ENCODE data around the gene DMPK. TPM values are rescaled to one million over a fixed set of nuclear protein-coding genes. Genes with fewer than 3 reads are reported as not detected.
A peak's percentile ranks its signal among the peaks of the same experiment; 100 is the strongest.

DMPK gene
- total RNA-seq, 1 donor from 2014 or later, result 118 TPM

DNA sequence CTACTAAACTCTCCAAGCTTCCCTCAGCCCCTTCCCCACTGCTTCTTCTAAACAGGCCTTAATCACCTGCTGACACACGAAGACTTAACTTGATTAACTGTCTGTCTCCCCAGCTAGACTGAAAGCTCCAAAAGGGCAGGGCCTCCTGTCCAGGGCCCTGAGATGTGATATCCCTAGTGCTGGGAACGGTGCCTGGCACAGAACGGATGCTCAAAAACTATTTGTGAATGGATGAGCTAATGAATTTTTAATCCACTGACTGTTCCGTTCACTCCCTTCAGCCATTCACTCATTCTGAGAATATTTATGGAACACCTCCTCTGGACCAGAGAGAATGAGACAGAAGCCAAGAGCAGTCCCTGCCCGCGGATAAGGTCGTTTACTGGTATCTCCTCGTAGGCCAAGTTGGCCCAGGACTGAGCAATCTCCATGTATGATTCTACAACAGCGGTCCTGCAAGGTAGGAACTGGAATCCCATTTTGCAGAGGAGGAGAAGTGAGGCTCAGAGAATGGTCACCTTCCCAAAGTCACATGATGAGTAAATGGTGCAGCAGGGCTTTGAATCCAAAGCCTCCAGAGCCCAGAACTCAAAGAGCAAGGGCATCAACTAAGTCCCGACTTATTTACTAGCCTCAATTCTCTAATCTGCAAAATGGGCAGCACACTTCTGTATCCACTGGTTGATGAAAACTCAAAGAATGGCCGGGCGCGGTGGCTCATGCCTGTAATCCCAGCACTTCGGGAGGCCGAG lies 6.9 kb upstream of the DMPK start:
- no peaks in the 10 kb centered on the region for H3K9me3 Mint-ChIP-seq
- peak overlapping the region; percentile 48 for H3K4me3 Mint-ChIP-seq
- peaks cover 15% of the 10 kb centered on the region for H3K36me3 Mint-ChIP-seq (ENCODE audit: low read depth)
- H3K27ac Mint-ChIP-seq (ENCODE audit: unreplicated experiment), result no peak overlapping the region
- no peaks in the 10 kb centered on the region for H3K27me3 Mint-ChIP-seq (ENCODE audit: low read depth)
- peaks cover 29% of the 10 kb centered on the region for H3K4me1 Mint-ChIP-seq
- DNase-seq (ENCODE audit: low read depth, low spot score), result no peak
- TF ChIP-seq, protein P1, sequence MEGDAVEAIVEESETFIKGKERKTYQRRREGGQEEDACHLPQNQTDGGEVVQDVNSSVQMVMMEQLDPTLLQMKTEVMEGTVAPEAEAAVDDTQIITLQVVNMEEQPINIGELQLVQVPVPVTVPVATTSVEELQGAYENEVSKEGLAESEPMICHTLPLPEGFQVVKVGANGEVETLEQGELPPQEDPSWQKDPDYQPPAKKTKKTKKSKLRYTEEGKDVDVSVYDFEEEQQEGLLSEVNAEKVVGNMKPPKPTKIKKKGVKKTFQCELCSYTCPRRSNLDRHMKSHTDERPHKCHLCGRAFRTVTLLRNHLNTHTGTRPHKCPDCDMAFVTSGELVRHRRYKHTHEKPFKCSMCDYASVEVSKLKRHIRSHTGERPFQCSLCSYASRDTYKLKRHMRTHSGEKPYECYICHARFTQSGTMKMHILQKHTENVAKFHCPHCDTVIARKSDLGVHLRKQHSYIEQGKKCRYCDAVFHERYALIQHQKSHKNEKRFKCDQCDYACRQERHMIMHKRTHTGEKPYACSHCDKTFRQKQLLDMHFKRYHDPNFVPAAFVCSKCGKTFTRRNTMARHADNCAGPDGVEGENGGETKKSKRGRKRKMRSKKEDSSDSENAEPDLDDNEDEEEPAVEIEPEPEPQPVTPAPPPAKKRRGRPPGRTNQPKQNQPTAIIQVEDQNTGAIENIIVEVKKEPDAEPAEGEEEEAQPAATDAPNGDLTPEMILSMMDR (conservative IDR thresholded peaks at IDR 0.05), result no peak

DNA sequence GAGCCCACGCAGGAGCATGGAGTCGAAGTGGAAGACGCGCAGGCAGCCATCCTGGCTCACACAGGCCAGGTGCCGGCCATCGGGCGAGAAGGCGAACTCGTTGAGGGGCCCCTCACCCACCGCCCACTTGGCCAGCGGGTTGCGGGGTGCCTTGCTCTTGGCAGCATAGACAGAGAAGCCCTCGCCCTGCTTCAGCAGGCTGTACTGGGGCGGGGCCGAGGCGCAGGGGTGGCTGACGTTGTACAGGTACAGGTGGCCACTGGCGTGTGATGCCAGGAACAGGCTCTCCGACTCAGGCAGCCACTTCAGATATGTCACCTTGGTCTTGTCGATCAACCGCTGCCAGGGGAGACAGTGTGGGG lies 4.2 kb upstream of the DMPK start:
- Mint-ChIP-seq H3K27me3 (ENCODE audit: low read depth) (no peaks in the 10 kb centered on the region), H3K9me3 (no peaks in the 10 kb centered on the region), H3K4me1 (peaks cover 16% of the 10 kb centered on the region), H3K27ac (ENCODE audit: unreplicated experiment) (no peak overlapping the region), H3K36me3 (ENCODE audit: low read depth) (peaks cover 12% of the 10 kb centered on the region), H3K4me3 (no peak overlapping the region)
- no peak for DNase-seq (ENCODE audit: low read depth, low spot score)
- TF ChIP-seq, protein P1 (conservative IDR thresholded peaks at IDR 0.05), result no peak

DNA sequence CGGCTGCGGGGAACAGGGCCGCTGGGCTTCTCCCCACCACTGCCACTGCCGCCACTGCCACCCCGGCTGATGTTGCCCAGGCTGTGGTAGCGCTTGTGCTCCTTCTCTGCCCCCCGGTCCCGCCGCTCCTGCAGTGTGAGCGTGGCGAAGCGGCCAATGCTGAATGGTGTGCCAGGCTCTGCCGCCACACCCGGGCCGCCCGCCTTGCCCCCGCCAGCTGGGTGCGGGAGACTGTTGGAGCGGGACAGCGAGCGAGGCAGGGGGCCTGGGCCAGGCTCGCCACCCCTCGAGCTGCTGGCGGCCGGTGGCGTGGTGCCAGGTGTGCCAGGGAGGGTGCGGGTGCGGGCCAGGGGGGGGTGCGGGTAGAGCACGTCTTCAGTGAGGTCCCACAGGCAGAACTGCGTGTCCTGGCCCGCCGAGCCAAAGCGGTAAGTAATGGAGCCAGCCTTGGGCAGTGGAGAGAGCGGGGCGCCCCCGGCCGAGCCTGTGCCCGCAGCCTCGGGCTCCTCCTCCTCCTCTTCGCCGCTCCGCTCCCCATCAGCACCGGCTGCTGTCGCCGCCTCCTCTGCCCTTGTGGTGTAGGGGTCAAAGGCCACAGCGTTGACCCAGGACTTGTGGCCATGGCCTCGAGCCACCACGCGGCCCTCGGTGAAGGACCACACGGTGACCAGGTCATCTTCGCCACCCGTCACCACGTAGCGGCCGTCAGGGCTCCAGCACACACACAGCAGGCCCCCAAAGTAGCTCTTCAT lies 3.7 kb upstream of the DMPK start:
- H3K4me1 Mint-ChIP-seq, result peaks cover 14% of the 10 kb centered on the region
- no peak overlapping the region for H3K4me3 Mint-ChIP-seq
- TF ChIP-seq, protein P1 (conservative IDR thresholded peaks at IDR 0.05), result no peak
- peaks cover 2% of the 10 kb centered on the region for H3K27me3 Mint-ChIP-seq (ENCODE audit: low read depth)
- H3K9me3 Mint-ChIP-seq, result no peaks in the 10 kb centered on the region
- H3K27ac Mint-ChIP-seq (ENCODE audit: unreplicated experiment), result no peak overlapping the region
- H3K36me3 Mint-ChIP-seq (ENCODE audit: low read depth), result peaks cover 12% of the 10 kb centered on the region
- no peak for DNase-seq (ENCODE audit: low read depth, low spot score)

DNA sequence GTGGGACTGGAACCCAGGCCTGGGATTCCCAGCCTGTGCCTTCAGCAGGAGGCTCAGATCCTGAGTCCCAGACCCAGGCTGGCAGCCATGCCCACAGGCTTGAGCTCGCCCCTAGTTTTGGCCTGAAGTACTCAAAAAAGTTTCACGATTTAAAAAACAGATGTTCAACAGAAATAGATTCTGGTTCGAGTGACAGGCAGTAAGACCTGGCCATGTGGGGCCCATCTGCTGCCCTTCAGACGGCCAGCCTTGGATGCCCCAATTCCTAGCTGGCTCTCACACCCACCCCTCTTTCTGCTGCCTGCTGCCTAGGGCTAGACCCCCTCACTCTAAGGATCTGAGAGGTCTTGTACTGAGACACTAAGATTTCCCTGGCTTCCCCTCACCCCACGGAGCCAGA lies 2.8 kb upstream of the DMPK start:
- H3K4me1 Mint-ChIP-seq, result peaks cover 14% of the 10 kb centered on the region
- no peak overlapping the region for H3K4me3 Mint-ChIP-seq
- TF ChIP-seq, protein P1 (conservative IDR thresholded peaks at IDR 0.05), result no peak
- no peak overlapping the region for H3K27ac Mint-ChIP-seq (ENCODE audit: unreplicated experiment)
- H3K36me3 Mint-ChIP-seq (ENCODE audit: low read depth), result peaks cover 12% of the 10 kb centered on the region
- H3K27me3 Mint-ChIP-seq (ENCODE audit: low read depth), result peaks cover 4% of the 10 kb centered on the region
- no peaks in the 10 kb centered on the region for H3K9me3 Mint-ChIP-seq
- DNase-seq (ENCODE audit: low read depth, low spot score), result no peak

DNA sequence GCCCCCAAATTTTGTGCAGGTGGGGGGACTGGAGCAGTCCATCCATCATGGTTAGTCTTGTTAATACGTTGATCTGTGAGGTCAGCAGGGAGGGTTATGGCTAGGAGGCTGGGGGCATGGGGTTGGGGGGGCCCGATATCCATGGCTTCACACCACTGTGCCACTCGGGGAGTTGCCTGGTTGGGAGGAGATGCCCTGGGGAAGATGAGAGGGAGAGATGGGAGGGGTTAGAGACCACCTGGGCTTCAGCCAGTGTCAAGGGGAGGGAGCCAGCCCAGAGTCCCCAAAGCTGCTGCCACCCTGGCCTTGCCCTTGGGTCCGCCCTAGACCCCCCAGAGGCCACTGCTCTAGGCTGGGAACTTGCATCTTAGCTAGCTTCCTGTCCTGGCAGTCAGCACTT lies 1.8 kb upstream of the DMPK start:
- Mint-ChIP-seq H3K36me3 (ENCODE audit: low read depth) (peaks cover 13% of the 10 kb centered on the region), H3K4me3 (no peak overlapping the region), H3K27ac (ENCODE audit: unreplicated experiment) (no peak overlapping the region), H3K9me3 (no peaks in the 10 kb centered on the region), H3K27me3 (ENCODE audit: low read depth) (peaks cover 9% of the 10 kb centered on the region), H3K4me1 (peaks cover 24% of the 10 kb centered on the region)
- DNase-seq (ENCODE audit: low read depth, low spot score), result no peak
- TF ChIP-seq, protein P1 (conservative IDR thresholded peaks at IDR 0.05), result no peak

Measured in neural crest cell (in vitro differentiated cells).